Astrocyte (in vitro differentiated cells and primary cell): Measurements from ENCODE around the gene LBX1. TPM values are rescaled to one million over a fixed set of nuclear protein-coding genes. Genes with fewer than 3 reads are reported as not detected.
A peak's percentile ranks its signal among the peaks of the same experiment; 100 is the strongest.

ENCODE experiments used
- DNase-seq: peaks from one replicate; pipeline ENCODE4 v3.0.0-alpha.2; 2010; ENCODE audit warnings: low read depth
- FAIRE-seq: peaks from 2 replicates; lab custom pipeline; 2011; peaks lifted over from hg19 to GRCh38; lab: Jason Lieb, UNC
- H2AFZ ChIP-seq: 2 replicates; pipeline ENCODE4 v1.6.0; 2012; ENCODE audit warnings: low read depth, low read length, inconsistent platforms
- H3K27ac ChIP-seq: 2 replicates; pipeline ENCODE4 v1.5.1; 2011; ENCODE audit warnings: low read depth, low read length, inconsistent platforms
- H3K27me3 ChIP-seq: 2 replicates; pipeline ENCODE4 v1.6.0; 2011; ENCODE audit warnings: low read length, inconsistent platforms; ENCODE audit not compliant: insufficient read depth
- H3K36me3 ChIP-seq: 2 replicates; pipeline ENCODE4 v1.5.1; 2011; ENCODE audit warnings: low read length, inconsistent platforms; ENCODE audit not compliant: insufficient read depth
- H3K4me1 ChIP-seq: 2 replicates; pipeline ENCODE4 v1.5.1; 2011; ENCODE audit warnings: low read length, inconsistent platforms; ENCODE audit not compliant: insufficient read depth
- H3K4me2 ChIP-seq: 2 replicates; pipeline ENCODE4 v1.6.0; 2012; ENCODE audit warnings: low read length, inconsistent platforms
- H3K4me3 ChIP-seq: 2 replicates; pipeline ENCODE4 v1.5.1; 2011; ENCODE audit warnings: low read depth, mild to moderate bottlenecking, low read length, inconsistent platforms; ENCODE audit not compliant: insufficient read depth
- H3K79me2 ChIP-seq: 2 replicates; pipeline ENCODE4 v1.6.0; 2012; ENCODE audit warnings: mild to moderate bottlenecking, low read length, inconsistent platforms; ENCODE audit not compliant: insufficient read depth
- H3K9ac ChIP-seq: 2 replicates; pipeline ENCODE4 v1.6.0; 2012; ENCODE audit warnings: mild to moderate bottlenecking, low read length, inconsistent platforms
- H3K9me3 ChIP-seq: 2 replicates; pipeline ENCODE4 v1.5.1; 2012; ENCODE audit warnings: low read depth, mild to moderate bottlenecking, low read length, inconsistent platforms; ENCODE audit not compliant: insufficient read depth
- H4K20me1 ChIP-seq: 2 replicates; pipeline ENCODE4 v1.6.0; 2012; ENCODE audit warnings: low read length, inconsistent platforms; ENCODE audit not compliant: insufficient read depth
- H3K27ac Mint-ChIP-seq: one replicate; pipeline ENCODE4 v1.8.0; 2021; ENCODE audit warnings: mild to moderate bottlenecking, mixed read lengths; ENCODE audit not compliant: unreplicated experiment
- H3K27me3 Mint-ChIP-seq: one replicate; pipeline ENCODE4 v1.8.0; 2021; ENCODE audit warnings: low read depth, mixed read lengths; ENCODE audit not compliant: unreplicated experiment
- H3K36me3 Mint-ChIP-seq: one replicate; pipeline ENCODE4 v1.8.0; 2021; ENCODE audit warnings: low read depth, mixed read lengths; ENCODE audit not compliant: unreplicated experiment
- H3K4me1 Mint-ChIP-seq: one replicate; pipeline ENCODE4 v1.8.0; 2021; ENCODE audit warnings: low read depth, mixed read lengths; ENCODE audit not compliant: unreplicated experiment
- H3K4me3 Mint-ChIP-seq: one replicate; pipeline ENCODE4 v1.8.0; 2021; ENCODE audit warnings: mild to moderate bottlenecking, moderate library complexity, mixed read lengths; ENCODE audit not compliant: unreplicated experiment
- H3K9me3 Mint-ChIP-seq: one replicate; pipeline ENCODE4 v1.8.0; 2021; ENCODE audit warnings: mild to moderate bottlenecking, mixed read lengths; ENCODE audit not compliant: unreplicated experiment
- CTCF ChIP-seq: IDR thresholded peaks from 2 replicates; pipeline ENCODE4 v1.5.1; 2011; ENCODE audit warnings: low read depth, mild to moderate bottlenecking, inconsistent platforms, low read length, moderate library complexity; ENCODE audit not compliant: insufficient read depth
- EZH2 ChIP-seq: IDR thresholded peaks from 2 replicates; pipeline ENCODE4 v1.6.1; 2012; ENCODE audit warnings: mild to moderate bottlenecking, low read length, inconsistent platforms; ENCODE audit not compliant: insufficient read depth
- total RNA-seq: library from RNA; stranded (reverse); gene quantifications from 2 replicates; pipeline ENCODE4 v1.2.1, GENCODE V29; 2021

The LBX1 gene
- total RNA-seq, 1 donor from 2014 or later = not detected

GRCh38 chr10:101237081-101237981, 8.1 kb upstream of the LBX1 start:
- no peak overlapping the region for H3K9ac ChIP-seq
- no peak overlapping the region for H2AFZ ChIP-seq
- TF ChIP-seq EZH2 = no peak
- no peak for TF ChIP-seq CTCF
- no peaks in the 10 kb centered on the region for H3K79me2 ChIP-seq
- Mint-ChIP-seq H3K4me1 (peaks cover 3% of the 10 kb centered on the region), H3K27ac (peak overlapping the region; percentile 72), H3K36me3 (no peaks in the 10 kb centered on the region), H3K27me3 (peaks cover 86% of the 10 kb centered on the region), H3K9me3 (peaks cover 2% of the 10 kb centered on the region), H3K4me3 (peak overlapping the region; percentile 41)
- H3K4me1 ChIP-seq = no peaks in the 10 kb centered on the region
- H4K20me1 ChIP-seq = peaks cover 21% of the 10 kb centered on the region
- FAIRE-seq = no peak
- peak; percentile 2 for DNase-seq
- peaks cover 94% of the 10 kb centered on the region for H3K27me3 ChIP-seq
- no peak overlapping the region for H3K4me3 ChIP-seq
- H3K4me2 ChIP-seq = peak overlapping the region; percentile 15
- no peaks in the 10 kb centered on the region for H3K36me3 ChIP-seq
- H3K9me3 ChIP-seq = no peaks in the 10 kb centered on the region
- H3K27ac ChIP-seq = no peak overlapping the region

- Histone ChIP-seq H2AFZ (no peak overlapping the region), H3K79me2 (no peaks in the 10 kb centered on the region), H3K9ac (no peak overlapping the region), H3K4me1 (no peaks in the 10 kb centered on the region), H3K27ac (no peak overlapping the region), H4K20me1 (peaks cover 21% of the 10 kb centered on the region), H3K4me2 (peak overlapping the region; percentile 15), H3K4me3 (no peak overlapping the region), H3K36me3 (no peaks in the 10 kb centered on the region), H3K9me3 (no peaks in the 10 kb centered on the region), H3K27me3 (peaks cover 95% of the 10 kb centered on the region)
- FAIRE-seq = no peak
- Mint-ChIP-seq H3K36me3 (no peaks in the 10 kb centered on the region), H3K9me3 (peaks cover 2% of the 10 kb centered on the region), H3K4me3 (peak overlapping the region; percentile 41), H3K27ac (no peak overlapping the region), H3K4me1 (peaks cover 3% of the 10 kb centered on the region), H3K27me3 (peaks cover 91% of the 10 kb centered on the region)
- TF ChIP-seq EZH2 (peak; percentile 94), CTCF (no peak)
- no peak for DNase-seq
These were observed 7.3 kb upstream of the LBX1 start for GRCh38 chr10:101236376-101237080.
